HG02885 (cell line): ENCODE measurements around the gene XYLB.
A peak's percentile ranks its signal among the peaks of the same experiment; 100 is the strongest.

Source experiments
- ATAC-seq: cut with Tn5 transposase; IDR thresholded peaks from one replicate; pipeline ENCODE4 v1.9.1; 2021; ENCODE audit warnings: mild to moderate bottlenecking; ENCODE audit not compliant: unreplicated experiment, poor library complexity

The XYLB gene

DNA sequence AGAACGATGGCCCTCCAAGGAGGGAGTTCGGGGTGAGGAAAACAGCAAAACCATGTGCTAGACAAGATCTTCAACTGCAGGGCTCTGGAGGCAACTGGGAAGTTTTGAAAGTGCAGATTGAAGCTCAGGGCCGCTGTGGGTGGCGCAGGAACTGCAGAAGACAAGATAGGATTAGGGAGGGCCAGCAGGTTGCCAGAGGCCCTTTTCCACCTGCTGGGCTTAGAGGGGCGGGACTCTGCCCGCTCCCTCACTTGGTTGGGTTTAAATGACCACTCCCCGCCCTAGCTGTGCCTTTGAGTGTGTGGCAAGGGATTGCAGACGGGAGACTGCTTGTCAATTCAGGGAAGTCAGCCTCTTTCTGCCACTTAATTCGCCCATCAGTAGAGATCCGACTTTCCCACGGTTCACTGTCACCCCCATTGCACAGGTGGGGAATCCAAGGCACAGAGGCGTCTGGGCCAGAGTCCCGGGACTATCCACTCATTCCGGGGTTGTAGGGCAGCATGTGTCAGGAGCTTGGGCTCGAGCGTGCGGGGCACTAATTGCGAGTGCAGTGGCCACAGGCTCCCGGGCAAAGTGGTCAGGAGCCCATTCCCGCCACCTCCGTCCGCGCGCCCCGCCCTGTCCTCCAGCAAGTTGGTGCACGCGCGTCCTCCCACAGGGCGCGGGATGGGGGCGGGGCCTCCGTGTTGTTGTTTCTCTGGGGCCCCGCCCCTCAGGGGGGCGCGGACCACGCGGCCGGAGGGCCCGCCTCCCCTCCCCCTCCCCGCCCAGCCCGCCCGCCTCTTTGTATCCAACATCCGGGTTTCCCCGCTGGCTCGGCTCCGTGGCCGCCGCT is 106.7 kb downstream of the XYLB start, which contains the start of gene ACVR2B:
Gene ACVR2B (plus strand): TSS at position 816 of the 838 bp plus-strand sequence. CDS start 433 bp downstream, outside the sequence.
- peak; percentile 67 for ATAC-seq

DNA sequence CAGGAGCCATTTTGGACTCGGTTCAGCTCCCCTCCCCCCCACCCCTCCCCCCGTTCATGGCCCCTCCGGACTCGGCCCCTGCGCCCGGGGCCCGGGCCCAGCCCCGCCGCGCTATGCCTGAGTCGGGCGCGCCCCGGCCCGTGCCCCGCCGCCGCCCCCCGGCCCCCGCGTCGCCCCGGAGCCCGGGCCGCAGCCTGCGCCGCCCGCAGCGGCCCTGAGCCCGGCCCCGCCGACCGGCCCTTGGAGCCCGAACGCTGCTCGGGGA is 107.3 kb downstream of the XYLB start:
- no peak for ATAC-seq

DNA sequence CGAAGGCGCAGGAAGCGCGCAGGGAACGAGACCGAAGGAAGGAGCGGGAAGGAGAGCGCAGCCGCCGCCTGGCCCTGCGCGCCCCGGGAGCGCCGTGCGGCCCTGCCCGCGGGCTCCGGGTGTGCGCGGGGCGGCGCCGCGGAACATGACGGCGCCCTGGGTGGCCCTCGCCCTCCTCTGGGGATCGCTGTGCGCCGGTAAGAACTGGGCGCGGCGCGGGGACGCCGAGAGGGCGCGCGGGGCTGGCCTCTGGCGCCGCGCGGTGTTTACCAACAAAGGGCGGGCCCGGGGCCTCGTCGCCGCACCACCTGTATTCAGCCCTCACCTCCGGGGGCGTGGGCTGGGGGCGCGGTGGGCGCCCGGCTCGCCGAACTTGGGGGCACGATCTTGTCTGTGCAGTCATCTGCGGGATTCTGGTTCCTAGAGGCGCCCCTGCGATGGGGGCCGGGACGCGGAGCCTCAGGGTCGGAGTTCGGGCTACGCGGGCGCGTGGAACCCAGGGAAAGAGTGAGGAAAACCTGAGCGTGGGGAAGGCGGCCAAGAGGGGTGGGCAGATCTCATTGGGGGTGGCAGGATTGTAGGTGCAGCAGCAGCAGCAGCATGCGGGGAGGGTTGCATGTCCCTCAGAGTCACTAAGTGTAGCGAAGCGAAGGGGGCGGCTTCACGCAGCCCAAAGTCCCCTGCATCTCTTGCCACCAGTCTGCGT is 107.7 kb downstream of the XYLB start:
- ATAC-seq = peak; percentile 36

DNA sequence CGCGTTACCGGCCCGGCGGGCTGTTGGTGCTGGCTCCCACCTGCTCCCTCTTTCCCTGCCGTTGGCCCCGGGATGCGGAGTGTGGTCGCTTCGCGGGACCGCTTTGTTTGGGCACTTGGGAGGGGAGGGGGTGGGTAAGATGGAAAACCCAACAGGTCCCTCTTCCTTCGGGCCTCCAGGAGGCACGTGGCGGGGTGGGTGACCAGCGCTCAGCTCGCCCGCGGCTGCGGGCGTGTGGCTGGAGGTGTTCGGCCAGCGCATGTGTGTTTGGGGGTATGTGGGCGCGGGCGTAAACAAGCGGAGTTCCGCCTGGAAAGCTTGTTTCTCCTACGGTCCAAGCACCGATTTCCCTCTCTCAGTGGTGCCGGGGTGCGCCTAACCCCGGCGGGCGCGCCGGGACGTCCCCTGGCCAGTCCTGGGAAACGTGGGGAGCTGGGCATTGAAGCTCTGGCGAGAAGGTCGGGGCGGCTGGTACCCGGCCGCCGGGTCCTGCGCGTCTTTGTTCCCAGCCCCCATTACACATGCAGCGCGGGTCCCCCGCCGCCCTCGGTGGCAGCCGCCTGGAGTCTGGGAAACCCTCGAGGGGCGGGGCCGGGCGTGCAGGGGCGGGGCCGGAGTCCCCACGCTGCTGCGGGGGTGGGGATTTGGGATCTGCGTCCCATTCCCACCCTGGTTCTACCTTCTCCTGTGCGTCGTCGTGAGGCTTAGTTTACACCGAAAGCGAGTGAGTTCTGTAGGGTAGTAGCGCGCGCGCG is 108.5 kb downstream of the XYLB start:
- peak; percentile 33 for ATAC-seq

DNA sequence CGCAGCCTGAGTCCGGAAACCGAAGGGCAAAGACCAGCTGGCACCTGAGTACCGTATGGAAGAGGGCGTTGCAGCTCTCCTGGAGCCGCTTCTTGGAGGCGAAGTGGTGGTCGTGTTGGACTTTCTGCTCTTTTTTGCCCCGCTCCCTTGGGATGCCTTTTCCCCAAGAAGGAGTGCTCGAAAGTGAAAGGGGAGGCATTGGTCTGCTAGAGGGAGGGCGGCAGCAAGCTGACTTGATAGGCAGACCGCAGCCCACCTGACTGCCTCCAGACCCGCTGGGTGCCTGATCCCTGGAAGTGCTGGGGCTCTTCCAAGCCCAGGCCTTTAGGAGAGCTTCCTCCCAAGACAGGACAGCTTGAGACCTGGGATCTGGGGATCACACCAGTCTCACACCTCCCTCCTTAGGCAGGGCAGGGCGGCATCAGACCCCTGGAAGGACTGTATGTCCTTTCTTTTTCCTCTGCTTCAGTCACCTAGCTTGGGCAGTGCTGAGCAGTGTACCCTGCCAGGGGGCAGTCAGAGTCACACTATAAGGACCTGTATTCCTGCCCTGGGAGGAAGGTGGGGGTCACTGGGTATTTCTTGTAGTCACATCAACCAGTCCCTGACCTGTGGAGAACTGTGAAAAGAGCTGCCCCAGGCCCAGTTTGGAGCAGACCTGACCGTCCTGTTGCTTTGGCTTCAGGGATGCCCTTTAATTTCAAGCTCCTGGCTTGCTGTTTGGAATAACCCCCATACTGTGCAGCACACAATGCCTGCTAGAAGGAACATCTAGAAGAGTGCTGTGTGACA is 109.2 kb downstream of the XYLB start:
- ATAC-seq = peak; percentile 15

DNA sequence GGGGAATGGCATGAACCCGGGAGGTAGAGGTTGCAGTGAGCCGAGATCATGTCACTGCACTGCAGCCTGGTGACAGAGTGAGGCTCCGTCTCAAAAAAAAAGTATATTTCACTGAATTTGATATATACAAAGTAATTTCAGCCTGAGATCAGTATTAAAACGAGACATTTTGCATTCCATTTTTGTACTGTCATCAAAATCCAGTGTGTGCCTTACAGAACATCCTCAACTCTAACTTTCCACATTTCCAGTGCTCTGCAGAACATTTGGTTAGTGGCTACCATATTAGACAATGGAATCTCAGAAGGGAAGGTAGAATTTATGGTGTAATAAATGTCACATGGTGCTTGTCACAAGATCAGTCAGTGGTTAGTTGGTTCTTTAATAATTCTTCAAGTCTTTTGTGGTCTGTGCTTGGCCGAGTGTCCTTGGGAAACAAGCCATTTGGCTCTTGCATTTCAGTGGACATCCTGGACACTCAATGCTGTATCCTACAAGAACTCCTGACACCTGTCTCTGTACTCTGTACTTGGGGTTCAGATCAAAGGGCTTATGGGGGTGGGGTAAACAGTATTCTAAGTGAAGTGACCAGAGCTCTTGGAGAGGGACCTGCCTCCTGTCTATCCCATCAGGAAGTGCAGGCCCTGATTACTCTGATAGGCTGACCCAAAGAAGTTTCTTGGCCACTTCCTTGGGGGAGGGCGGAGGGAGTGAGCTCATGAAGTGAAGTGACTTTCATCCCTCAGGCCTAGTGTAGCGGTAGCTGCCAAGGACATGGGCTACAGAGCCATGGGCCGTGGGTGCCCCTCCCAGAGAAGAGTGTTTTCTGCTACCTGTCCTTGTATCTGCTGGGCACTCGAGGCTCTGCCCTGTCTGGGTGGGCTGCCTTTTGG is 110.8 kb downstream of the XYLB start:
- ATAC-seq = no peak

DNA sequence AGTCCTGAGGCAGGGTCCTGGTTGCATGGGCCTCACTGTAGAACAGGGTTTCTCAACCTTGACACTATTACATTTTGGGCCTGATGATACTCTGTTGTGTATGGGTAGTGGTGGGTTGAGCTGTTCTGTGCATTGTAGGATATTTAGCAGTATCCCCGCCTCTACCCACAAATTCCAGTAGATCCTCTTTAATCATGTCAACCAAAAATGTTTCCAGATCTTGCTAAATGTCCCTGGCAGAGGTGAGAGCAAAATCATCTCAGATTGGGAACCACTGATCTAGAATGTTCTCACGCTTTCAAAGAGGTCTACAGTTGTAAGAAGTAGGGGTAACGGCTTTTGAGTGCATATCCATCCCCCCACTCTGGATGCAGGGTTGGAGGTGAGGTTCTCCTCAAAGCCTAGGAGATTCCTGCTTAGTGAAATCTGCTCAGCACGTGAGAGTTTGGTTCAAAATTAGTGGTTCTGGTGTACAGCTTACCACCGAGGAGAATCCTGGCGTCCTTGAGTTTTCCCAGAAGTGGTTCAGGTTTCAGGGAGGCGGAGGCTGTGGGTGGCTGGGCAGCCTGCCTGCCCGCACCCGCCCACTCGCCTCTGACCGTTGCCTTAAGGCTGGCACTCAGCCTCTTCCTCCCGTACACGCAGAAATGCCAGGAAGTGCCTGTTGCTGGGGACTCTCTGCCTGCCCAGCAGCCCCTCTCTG is 112.4 kb downstream of the XYLB start:
- no peak for ATAC-seq

DNA sequence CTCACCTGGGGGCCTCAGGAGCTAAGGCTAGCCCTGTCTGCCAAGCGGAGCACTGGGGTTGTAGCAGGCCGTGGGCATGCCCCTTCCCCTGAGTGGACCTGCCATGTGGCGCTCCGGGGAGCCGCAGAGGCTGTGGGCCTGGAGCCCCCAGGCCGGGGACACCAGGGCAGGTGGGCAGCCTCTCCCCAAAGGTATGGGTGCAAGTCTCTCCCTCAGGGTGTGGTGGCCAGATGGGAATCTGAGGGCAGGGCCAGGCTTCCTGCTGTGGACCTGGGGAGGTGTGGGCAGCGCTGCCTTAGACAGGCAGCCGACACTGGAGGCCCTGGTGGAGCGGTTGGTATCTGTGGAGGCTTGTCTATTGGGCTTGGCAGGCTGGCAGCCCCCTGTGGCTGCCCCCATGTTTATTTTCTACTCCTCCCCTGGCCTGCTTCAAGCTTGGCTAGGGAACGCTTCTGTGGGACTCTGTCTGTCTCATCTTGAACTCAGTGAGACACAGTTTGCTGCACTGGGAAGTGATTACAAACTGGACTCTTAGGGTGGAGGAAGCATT is 113.0 kb downstream of the XYLB start:
- no peak for ATAC-seq

DNA sequence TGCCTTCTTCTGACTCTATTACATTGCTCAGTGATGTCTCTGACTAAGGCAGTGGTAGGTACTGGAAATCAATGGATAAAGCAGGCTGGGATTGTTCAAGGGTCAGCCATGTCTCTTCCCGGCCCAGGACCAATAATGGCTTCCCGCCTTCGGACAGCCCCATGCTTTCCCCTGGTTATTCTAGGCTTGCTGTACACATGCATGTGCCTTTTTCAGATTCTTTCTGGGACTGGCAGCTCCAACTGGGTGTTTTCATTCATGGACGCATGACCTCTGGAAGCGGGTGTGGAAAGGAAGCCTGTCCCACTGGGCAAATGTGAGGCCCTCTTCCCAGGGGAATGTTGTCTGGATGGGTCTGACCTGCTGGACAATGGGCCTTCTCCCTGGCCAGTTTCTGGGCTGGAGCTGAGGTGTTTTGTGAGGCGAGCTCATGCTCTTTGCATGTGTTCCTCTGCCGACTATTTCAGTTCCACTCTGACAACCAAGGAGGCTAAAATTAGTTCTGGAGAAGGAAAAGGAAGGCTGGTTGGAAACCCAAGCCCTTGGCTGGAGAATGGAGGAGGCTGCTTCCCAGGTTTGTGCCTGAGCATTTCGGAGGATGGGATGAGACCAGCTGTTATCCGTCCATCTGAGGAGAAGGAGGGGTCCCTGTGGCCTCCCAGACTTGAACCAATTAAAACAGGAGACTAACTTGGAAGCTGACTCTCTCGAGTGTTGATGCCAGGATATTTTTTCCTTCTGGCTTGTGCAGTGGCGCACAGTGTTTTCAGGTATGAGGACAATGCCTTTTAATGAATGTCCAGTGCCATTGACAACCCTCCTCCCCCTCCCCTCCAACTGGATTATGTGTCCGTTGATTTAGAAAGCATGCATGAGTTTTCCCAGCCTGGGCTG is 114.0 kb downstream of the XYLB start:
- ATAC-seq = no peak
